B cell (primary cell): ENCODE data around the gene TAX1BP3.

ENCODE experiments used
- CTCF ChIP-seq: fragments of 200-600 bp; IDR thresholded peaks from one replicate; pipeline ENCODE4 v1.8.0; 2022; ENCODE audit warnings: antibody characterized with exemption, mild to moderate bottlenecking
- EZH2 ChIP-seq: IDR thresholded peaks from 2 replicates; pipeline ENCODE4 v1.6.1; 2012; ENCODE audit warnings: borderline replicate concordance, low read depth, mild to moderate bottlenecking, moderate library complexity, low read length; ENCODE audit not compliant: insufficient read depth, poor library complexity, severe bottlenecking

- no peak for TF ChIP-seq CTCF
- no peak for TF ChIP-seq EZH2
Observed at GRCh38 chr17:3656755-3657587, 11.4 kb downstream of the TAX1BP3 start.
